Activated naive CD8-positive, alpha-beta T cell (primary cell): ENCODE results near the gene HOXD8.

ENCODE experiments used
- H3K27ac Mint-ChIP-seq: one replicate; pipeline ENCODE4 v1.8.0; 2021; ENCODE audit warnings: mixed read lengths
- H3K27me3 Mint-ChIP-seq: one replicate; pipeline ENCODE4 v1.8.0; 2021; ENCODE audit warnings: mixed read lengths
- H3K36me3 Mint-ChIP-seq: one replicate; pipeline ENCODE4 v1.8.0; 2021; ENCODE audit warnings: mixed read lengths
- H3K4me1 Mint-ChIP-seq: one replicate; pipeline ENCODE4 v1.8.0; 2021; ENCODE audit warnings: low read depth, mixed read lengths
- H3K4me3 Mint-ChIP-seq: one replicate; pipeline ENCODE4 v1.8.0; 2021; ENCODE audit warnings: mild to moderate bottlenecking, mixed read lengths
- H3K9me3 Mint-ChIP-seq: one replicate; pipeline ENCODE4 v1.8.0; 2021; ENCODE audit warnings: low read depth, mixed read lengths

Gene HOXD8

DNA sequence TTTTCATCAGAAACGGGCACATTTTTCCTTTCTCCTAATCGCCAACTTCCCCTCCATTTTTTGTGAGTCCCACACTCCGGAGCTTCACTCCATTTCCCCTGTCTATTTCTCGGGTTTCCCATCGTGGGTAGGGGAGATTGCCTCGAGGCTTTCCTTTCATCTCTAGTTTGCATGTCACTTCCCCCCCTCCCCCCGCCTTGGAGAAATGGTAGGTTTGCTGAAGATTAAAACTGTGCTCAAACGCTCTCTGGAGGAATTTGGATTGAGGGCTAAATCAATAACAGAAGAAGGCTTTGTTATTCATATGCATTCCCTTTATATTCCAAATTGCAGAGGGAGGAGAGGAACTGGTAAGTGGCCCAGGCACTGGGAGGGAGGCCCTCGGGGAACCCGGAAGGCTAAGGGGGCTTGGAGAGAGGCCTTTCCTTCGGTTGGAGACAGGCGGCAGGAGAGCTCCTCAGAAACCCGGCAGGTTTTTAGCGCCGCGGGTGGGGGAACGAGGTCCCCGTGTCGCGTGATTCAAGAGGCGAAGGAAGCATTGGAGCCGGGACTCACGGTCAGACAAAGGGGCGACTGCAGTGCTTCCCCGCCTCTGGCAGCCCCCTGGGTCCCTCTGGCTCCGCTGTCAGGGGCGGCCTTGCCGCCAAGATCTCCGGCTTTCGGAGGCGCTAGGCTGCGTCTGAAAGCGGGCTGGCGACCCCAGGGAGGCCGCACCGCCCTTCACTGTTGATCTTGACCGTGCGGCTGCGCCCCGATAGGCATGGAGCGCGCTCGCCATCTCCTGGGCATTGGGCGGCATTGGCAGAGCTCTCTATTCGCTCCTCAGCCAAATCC is 32.3 kb upstream of the HOXD8 start:
- Mint-ChIP-seq H3K9me3 (peaks cover 4% of the 10 kb centered on the region), H3K27ac (no peak overlapping the region), H3K36me3 (peaks cover 4% of the 10 kb centered on the region), H3K4me1 (peaks cover 30% of the 10 kb centered on the region), H3K27me3 (peaks cover 59% of the 10 kb centered on the region), H3K4me3 (peak overlapping the region; percentile 80)

DNA sequence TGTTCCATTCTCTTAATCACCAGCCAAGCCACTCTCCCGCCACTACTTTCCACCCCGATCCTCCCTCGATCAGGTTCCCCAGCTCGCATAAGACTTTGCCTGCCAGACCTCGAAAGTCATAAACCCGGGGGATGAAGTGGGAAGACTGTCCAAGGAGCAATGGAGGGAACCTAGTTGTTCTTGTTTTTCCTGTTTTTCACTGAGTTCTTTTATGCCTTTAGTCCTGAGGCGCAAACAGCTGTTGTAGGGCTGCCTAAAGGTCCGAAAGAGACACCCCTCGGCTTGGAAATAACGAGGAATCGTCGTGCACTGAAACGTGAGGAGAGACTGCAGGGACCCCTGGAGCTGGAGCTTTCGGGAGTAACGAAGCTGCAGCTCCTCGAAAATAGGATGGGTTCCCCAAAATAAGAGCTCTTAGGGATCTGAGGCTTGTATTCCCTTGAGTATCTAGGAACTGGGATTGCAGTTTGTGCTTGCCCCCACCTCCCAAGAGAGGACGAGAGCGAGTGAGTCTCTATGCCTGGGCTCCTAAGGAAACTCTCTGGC is 31.6 kb upstream of the HOXD8 start:
- peaks cover 64% of the 10 kb centered on the region for H3K27me3 Mint-ChIP-seq

DNA sequence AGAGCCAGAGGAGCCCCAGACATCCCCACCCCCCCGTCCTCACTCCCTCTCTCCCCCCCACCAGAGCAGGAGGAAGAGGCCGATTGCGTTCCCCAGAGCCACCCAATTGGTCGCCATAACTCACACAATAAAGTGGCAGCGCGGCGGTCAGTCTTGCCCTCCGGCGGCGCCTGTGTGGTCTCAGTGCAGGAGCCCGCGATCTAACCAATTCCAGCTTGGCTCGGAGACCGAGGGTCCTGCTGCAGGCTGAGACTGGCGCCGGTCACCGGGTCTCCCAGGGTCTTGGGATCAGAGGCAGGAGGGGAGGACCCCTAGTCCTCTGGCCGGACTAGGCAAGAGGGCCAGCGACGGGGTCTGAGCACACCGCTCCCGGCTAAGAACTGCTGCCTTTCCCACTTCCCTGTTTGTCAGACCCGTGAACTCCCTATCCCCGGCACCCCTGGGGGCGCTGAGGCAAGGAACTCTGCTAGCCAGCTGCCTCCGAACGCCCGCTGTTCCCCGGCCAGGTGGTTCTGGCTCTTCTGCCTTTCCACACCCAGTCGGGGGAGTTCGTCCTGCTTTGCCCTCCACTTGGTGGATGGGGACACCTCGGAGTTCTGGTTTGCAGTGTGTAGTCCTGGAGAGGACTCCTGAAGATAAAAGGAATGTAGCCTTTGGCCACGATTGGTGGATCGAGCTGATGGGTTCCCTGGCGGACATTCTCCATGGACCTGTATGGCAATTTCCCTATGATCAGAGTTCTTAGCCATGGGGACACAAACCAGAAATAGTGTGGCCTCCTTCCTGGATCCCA is 30.9 kb upstream of the HOXD8 start:
- peaks cover 4% of the 10 kb centered on the region for H3K9me3 Mint-ChIP-seq
- no peak overlapping the region for H3K27ac Mint-ChIP-seq
- H3K27me3 Mint-ChIP-seq: peaks cover 66% of the 10 kb centered on the region
- peaks cover 4% of the 10 kb centered on the region for H3K36me3 Mint-ChIP-seq
- no peak overlapping the region for H3K4me3 Mint-ChIP-seq
- H3K4me1 Mint-ChIP-seq: peaks cover 25% of the 10 kb centered on the region

More for the DNA sequence above, 31.6 kb upstream of the HOXD8 start:
- Mint-ChIP-seq H3K36me3 (peaks cover 4% of the 10 kb centered on the region), H3K27ac (no peak overlapping the region), H3K4me1 (peaks cover 30% of the 10 kb centered on the region), H3K4me3 (peak overlapping the region; percentile 80), H3K9me3 (peaks cover 4% of the 10 kb centered on the region)

DNA sequence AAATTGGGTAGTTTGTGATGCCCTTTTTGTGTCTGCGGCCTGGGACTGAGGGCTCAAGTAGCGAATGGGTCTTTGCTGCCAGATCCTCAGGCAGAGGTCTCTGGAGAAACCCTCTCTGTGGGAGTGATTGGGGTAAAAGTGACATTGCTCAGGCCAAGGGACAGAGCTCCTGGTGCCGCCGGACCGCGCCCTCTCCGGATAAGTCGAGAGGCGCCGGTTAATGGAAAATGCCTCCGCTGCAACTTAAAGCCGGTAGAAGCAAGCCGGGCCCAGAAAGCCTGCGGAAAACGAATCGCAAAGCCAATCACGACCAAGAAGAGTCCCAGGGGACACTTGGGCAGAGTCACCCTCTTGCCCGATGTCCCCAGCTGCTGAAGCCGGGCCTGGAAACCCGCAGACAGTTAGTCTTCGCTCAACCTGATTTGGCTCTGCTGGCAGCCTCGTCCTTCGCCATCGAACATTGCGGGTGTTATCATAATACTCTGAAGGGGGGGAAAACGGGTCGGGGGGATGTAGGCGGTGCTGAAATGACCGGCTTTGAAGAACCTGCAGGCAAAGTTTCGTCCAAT is 30.3 kb upstream of the HOXD8 start:
- Mint-ChIP-seq H3K4me3 (no peak overlapping the region), H3K27me3 (peaks cover 63% of the 10 kb centered on the region), H3K4me1 (peaks cover 22% of the 10 kb centered on the region), H3K27ac (no peak overlapping the region), H3K36me3 (no peaks in the 10 kb centered on the region), H3K9me3 (no peaks in the 10 kb centered on the region)

DNA sequence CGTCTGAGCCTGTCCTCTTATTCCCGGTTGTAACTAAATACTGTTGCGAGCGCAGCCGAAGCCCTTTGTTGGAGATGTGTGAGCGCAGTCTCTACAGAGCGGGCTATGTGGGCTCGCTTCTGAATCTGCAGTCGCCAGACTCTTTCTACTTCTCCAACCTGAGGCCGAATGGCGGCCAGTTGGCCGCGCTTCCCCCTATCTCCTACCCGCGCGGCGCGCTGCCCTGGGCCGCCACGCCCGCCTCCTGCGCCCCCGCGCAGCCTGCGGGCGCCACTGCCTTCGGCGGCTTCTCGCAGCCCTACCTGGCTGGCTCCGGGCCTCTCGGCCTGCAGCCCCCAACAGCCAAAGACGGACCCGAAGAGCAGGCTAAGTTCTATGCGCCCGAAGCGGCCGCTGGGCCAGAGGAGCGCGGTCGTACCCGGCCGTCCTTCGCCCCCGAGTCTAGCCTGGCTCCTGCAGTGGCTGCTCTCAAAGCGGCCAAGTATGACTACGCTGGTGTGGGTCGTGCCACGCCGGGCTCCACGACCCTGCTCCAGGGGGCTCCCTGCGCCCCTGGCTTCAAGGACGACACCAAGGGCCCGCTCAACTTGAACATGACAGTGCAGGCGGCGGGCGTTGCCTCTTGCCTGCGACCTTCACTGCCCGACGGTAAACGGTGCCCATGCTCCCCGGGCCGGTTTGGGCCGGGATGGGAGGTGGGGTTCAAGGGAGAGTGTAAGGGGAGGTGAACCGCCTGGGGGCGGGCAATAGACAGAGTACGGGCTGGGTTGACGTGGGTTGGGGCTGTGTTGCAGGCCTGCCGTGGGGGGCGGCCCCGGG is 29.6 kb upstream of the HOXD8 start, which contains the start of gene HOXD12:
Gene HOXD12, plus strand, starts transcription at position 68 of the 819 bp plus-strand sequence. Its CDS starts 7 bp downstream, at position 75.
- Mint-ChIP-seq H3K4me1 (peaks cover 28% of the 10 kb centered on the region), H3K9me3 (no peaks in the 10 kb centered on the region), H3K27me3 (peaks cover 61% of the 10 kb centered on the region), H3K36me3 (no peaks in the 10 kb centered on the region), H3K27ac (no peak within 1 kb of the TSS), H3K4me3 (no peak within 1 kb of the TSS)

DNA sequence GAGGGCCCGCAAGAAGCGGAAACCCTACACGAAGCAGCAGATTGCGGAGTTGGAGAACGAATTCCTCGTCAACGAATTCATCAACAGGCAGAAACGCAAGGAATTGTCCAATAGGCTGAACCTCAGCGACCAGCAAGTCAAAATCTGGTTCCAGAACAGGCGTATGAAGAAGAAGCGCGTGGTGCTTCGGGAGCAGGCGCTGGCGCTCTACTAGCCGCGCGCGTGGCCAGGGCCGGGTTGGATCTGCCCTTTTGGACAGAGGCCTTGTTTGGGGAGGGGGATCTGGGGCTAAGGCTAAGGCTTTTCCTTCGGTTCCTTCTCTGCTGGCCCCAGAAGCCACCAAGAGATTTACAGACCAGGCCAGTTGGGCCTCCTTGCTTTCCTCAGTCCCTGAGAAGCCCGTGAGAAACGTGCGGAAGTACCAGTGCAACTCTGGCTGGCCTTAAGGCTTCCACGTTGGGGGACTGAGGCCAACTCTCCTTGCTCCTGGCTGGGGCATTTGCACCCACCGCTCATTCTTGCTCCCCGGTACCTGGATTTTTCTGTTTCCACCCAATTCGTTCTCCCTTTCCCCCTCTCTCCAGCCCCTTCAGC is 28.9 kb upstream of the HOXD8 start:
- Mint-ChIP-seq H3K27me3 (peaks cover 61% of the 10 kb centered on the region), H3K36me3 (no peaks in the 10 kb centered on the region), H3K4me1 (peaks cover 32% of the 10 kb centered on the region), H3K9me3 (no peaks in the 10 kb centered on the region), H3K27ac (no peak overlapping the region), H3K4me3 (no peak overlapping the region)

DNA sequence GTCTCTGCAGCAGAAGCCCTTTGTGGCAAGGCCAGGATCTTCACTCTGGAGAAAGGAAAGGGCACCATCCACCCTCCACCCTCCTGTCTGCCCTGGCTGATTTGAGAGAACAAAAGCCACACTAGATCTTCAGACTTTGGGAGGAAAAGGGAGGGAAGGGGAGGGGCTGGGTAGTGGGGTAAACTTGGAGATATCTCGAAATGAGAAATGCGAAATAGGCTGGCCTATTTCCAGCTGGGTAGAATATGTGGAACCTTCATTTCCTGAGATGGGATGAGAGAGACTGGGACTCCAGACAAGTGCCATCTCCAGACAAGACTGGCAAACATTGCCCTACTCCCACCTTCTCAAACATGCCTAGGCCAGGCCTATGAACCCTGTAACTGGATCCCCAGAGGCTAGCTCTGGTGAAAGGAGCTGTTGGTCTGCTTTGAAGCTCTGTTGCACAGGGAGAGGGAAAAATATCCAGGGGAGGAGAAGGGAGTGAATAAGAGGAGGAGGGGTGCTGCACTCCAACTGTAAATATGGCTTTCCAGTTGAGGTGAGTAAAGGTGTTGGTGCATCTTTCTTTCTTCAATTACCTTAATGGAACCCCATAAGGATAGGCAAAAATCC is 28.2 kb upstream of the HOXD8 start:
- Mint-ChIP-seq H3K9me3 (no peaks in the 10 kb centered on the region), H3K36me3 (no peaks in the 10 kb centered on the region), H3K4me3 (no peak overlapping the region), H3K4me1 (peaks cover 38% of the 10 kb centered on the region), H3K27ac (no peak overlapping the region), H3K27me3 (peaks cover 60% of the 10 kb centered on the region)

DNA sequence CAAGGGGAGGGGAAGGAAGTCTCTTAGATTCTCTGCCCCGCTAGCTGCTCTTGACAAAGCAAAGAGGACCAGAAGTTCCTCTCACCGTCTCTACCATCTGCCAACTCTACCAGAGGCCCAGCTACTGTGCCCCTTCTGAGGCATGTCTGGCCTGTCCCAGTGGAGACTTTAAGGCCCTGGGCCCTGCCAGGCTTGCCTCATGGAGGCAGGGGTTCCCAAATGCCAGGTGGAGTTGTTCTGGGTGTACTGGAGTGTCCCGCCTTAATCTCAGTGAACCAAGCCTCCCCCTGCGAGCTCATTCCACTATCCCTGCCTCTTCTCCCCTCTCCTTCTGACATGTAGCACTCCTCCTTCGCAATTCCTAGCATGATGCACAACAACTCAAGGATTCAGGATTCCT is 27.7 kb upstream of the HOXD8 start:
- no peak overlapping the region for H3K27ac Mint-ChIP-seq
- no peaks in the 10 kb centered on the region for H3K9me3 Mint-ChIP-seq
- no peak overlapping the region for H3K4me3 Mint-ChIP-seq
- H3K27me3 Mint-ChIP-seq: peaks cover 57% of the 10 kb centered on the region
- peaks cover 35% of the 10 kb centered on the region for H3K4me1 Mint-ChIP-seq
- no peaks in the 10 kb centered on the region for H3K36me3 Mint-ChIP-seq

DNA sequence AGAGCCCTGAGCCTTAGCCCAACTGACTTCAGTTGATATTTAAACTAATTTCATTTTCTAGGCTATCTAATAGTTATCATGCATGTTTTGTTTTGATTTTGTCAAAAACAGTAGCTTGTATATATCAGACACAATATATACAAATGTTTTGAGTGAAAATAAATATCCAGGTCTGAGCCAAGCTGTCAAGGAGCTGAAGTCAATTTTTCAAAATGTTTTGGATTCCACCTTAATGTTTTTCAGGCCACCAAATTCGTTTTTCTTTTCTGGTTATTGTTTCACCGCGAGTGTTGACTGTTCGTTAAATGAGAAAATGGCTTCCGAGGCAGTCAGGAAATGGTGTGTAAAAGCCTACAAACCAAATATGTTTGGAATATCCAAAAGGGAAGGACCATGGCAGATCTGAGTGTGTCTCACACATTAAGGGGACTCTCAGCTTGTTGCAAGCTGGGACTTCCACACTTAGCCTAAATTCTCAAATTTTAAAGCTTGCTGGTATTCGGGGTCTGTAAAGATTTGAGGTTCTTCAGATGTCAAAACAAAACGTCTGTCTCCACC is 27.1 kb upstream of the HOXD8 start:
- Mint-ChIP-seq H3K27ac (no peak overlapping the region), H3K4me3 (no peak overlapping the region), H3K4me1 (peaks cover 33% of the 10 kb centered on the region), H3K36me3 (no peaks in the 10 kb centered on the region), H3K27me3 (peaks cover 57% of the 10 kb centered on the region), H3K9me3 (no peaks in the 10 kb centered on the region)

DNA sequence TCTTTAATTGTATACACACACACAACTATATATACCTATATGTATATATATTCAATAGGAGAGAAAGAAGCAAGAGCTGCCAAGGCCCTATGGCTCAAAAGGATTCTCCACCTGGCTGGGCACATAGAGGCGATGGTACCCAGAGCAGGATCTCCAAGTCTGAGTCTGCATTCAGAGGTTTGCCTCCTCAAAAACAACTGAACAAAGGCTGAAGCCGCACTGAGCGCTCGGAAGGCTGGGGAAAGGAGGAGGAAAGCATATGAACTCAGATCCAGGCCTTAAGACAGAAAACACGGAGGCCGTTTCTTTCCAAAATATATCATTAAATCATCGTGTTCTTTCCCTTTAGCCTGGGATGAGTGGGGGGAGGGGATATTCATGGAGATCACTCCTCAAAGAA is 26.3 kb upstream of the HOXD8 start:
- Mint-ChIP-seq H3K4me3 (no peak overlapping the region), H3K9me3 (no peaks in the 10 kb centered on the region), H3K36me3 (no peaks in the 10 kb centered on the region)

DNA sequence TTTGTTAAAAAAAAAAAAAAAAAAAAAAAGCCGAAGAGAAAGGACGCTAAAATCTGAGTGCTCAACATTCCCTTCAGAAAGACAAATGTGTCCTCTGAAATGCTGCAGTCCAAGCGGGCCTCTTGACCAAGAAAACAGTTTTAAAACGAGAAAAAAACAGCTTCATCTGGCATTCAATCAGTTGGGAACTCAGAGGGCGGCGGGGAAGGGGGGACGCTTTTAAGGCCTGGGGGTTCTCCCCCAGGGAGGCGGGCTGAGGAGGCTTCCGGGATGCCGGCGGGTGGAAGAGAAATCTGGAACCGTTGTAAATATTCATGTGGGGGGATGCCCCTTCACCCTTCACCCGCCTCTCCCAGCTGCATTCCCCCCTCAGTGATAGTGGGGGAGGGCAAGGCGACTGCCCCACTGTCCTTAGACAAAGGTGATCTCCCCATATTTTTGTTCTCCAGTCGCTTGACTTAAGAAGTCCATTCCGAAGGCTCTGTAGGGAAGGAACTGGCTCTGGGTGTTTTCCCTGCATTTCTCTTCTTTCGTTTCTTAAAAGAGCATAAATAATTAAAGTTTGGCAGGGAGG is 25.7 kb upstream of the HOXD8 start:
- Mint-ChIP-seq H3K36me3 (no peaks in the 10 kb centered on the region), H3K27ac (no peak overlapping the region), H3K9me3 (no peaks in the 10 kb centered on the region), H3K4me1 (peaks cover 26% of the 10 kb centered on the region), H3K27me3 (peaks cover 51% of the 10 kb centered on the region), H3K4me3 (no peak overlapping the region)

More for the DNA sequence above, 26.3 kb upstream of the HOXD8 start:
- Mint-ChIP-seq H3K27ac (no peak overlapping the region), H3K27me3 (peaks cover 52% of the 10 kb centered on the region), H3K4me1 (peaks cover 25% of the 10 kb centered on the region)

DNA sequence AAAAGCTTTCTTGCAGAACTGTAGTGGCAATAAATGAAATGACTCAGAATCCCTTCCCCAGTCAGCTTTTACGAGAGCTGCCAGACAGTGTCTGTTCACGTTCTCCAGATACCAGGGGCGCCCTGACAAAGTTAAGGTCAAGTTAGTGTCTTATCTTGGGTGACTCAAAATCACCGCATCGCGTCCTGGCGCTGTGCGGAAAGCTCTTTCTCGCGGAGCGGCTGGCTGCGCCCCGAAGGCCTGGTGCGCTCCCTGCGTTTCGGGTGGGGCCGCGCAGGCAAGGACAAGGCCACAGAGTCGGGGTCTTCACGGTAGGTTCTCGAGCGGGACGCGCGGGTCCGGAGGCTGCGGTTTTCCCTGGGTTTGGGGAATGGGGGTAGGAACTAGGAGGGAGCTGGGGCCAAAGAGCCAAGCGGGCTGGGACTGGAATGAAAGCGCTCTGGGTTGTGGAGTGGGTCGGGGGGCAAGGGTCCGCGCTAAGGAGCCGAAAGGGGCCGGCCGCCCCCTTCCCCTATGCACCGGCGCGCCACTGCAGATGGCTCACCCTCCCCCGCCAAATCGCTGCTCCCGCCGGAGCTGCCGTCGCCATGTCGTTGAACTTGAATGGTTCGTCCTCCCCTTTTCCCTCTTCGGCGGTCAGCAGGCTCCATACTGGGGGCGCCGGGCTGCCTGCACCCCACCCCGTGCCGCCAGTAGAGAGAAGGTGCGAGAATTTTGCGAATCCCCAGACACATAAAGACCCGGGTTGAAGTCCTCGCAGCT is 25.0 kb upstream of the HOXD8 start:
- no peak overlapping the region for H3K4me3 Mint-ChIP-seq
- H3K9me3 Mint-ChIP-seq: no peaks in the 10 kb centered on the region
- H3K4me1 Mint-ChIP-seq: peaks cover 30% of the 10 kb centered on the region
- H3K27ac Mint-ChIP-seq: no peak overlapping the region
- H3K27me3 Mint-ChIP-seq: peaks cover 52% of the 10 kb centered on the region
- no peaks in the 10 kb centered on the region for H3K36me3 Mint-ChIP-seq
